Peyer's patch (tissue), 4 donors: Measurements from ENCODE around the gene CCDC174. TPM values are rescaled to one million over a fixed set of nuclear protein-coding genes. Genes with fewer than 3 reads are reported as not detected.
"Not testable (repeated sequence)": the region's sequence is repeated elsewhere in the genome, so short reads cannot be mapped to it uniquely, and the experiment has no call there.

Experiments
- DNase-seq, 3 donors: peaks; one replicate each; pipeline ENCODE4 v3.0.0-alpha.2; 2017 to 2019
- H3K27ac ChIP-seq, 4 donors: fragments of 200-600 bp; sonication (generic); one replicate each; pipeline ENCODE4 v1.5.1; 2016 to 2019
- H3K27me3 ChIP-seq, 2 donors: fragments of 200-600 bp; sonication (generic); one replicate each; pipeline ENCODE4 v1.5.1; 2019
- H3K36me3 ChIP-seq, 3 donors: fragments of 200-600 bp; sonication (generic); one replicate each; pipeline ENCODE4 v1.5.1; 2016 to 2019
- H3K4me1 ChIP-seq, 4 donors: fragments of 200-600 bp; sonication (generic); one replicate each; pipeline ENCODE4 v1.5.1; 2016 to 2019
- H3K4me3 ChIP-seq, 4 donors: fragments of 200-600 bp; sonication (generic); 1 replicate in 3 of 4; 2 replicates in 1 of 4; pipeline ENCODE4 v1.5.1; 2016 to 2019; ENCODE audit warnings: mild to moderate bottlenecking in 1 of 4
- H3K9me3 ChIP-seq, 4 donors: fragments of 200-600 bp; sonication (generic); one replicate each; pipeline ENCODE4 v1.5.1; 2016 to 2019; ENCODE audit warnings: mild to moderate bottlenecking in 1 of 4
- CTCF ChIP-seq, 6 experiments: fragments of 450-650 bp in 4 of 6; fragments of 200-600 bp in 2 of 6; sonication (generic) in 1 of 6; IDR thresholded peaks; one replicate each; pipeline ENCODE4 v1.5.1; 2017 to 2019; ENCODE audit warnings: antibody characterized with exemption in 6 of 6, mild to moderate bottlenecking in 3 of 6, moderate library complexity in 1 of 6
- POLR2A ChIP-seq, 2 donors: fragments of 450-650 bp; IDR thresholded peaks; one replicate each; pipeline ENCODE4 v1.5.1; 2017; ENCODE audit warnings: antibody characterized with exemption in 2 of 2, mild to moderate bottlenecking in 2 of 2, moderate library complexity in 2 of 2
- total RNA-seq, 4 donors: library from RNA; depleted of rRNA; stranded (reverse); fragments of >200 nt; gene quantifications; one replicate each; pipeline ENCODE4 v1.1.0, GENCODE V29; 2016

Gene CCDC174
- total RNA-seq, 4 donors from 2014 or later = 20.1 to 55.3 (median 42.0) TPM

GRCh38 chr3:14646589-14647413 lies 4.8 kb upstream of the CCDC174 start:
- H3K9me3 ChIP-seq = no peaks in the 10 kb centered on the region
- H3K27me3 ChIP-seq = no peaks in the 10 kb centered on the region
- H3K4me1 ChIP-seq = peaks cover 0 to 17% (median 0%) of the 10 kb centered on the region in 4 donors
- TF ChIP-seq CTCF (IDR thresholded peaks at IDR 0.05) (no peak), POLR2A (IDR thresholded peaks at IDR 0.05) (no peak)
- no peak overlapping the region for H3K27ac ChIP-seq
- H3K36me3 ChIP-seq = no peaks in the 10 kb centered on the region
- H3K4me3 ChIP-seq = no peak overlapping the region
- no peak for DNase-seq

- Histone ChIP-seq H3K27ac (peak overlapping the region in 1 of 4 donors; percentile 11), H3K4me1 (peaks cover 0 to 26% (median 4%) of the 10 kb centered on the region in 4 donors)
- TF ChIP-seq POLR2A (IDR thresholded peaks at IDR 0.05) (no peak), CTCF (IDR thresholded peaks at IDR 0.05) (no peak)
Measured at GRCh38 chr3:14647976-14648955, 3.3 kb upstream of the CCDC174 start.

GRCh38 chr3:14649466-14649865 lies 2.1 kb upstream of the CCDC174 start:
- H3K36me3 ChIP-seq = peaks cover 0 to 9% (median 0%) of the 10 kb centered on the region in 3 donors
- H3K27me3 ChIP-seq = no peaks in the 10 kb centered on the region
- no peak overlapping the region for H3K27ac ChIP-seq
- H3K4me1 ChIP-seq = peaks cover 0 to 37% (median 8%) of the 10 kb centered on the region in 4 donors
- no peaks in the 10 kb centered on the region for H3K9me3 ChIP-seq
- DNase-seq = no peak
- TF ChIP-seq POLR2A (IDR thresholded peaks at IDR 0.05) (no peak), CTCF (IDR thresholded peaks at IDR 0.05) (no peak)
- H3K4me3 ChIP-seq = no peak overlapping the region

More at GRCh38 chr3:14647976-14648955, 3.3 kb upstream of the CCDC174 start:
- no peak for DNase-seq
- no peaks in the 10 kb centered on the region for H3K27me3 ChIP-seq
- no peaks in the 10 kb centered on the region for H3K36me3 ChIP-seq
- H3K4me3 ChIP-seq = no peak overlapping the region
- no peaks in the 10 kb centered on the region for H3K9me3 ChIP-seq

- H3K4me3 ChIP-seq = no peak overlapping the region
- no peak overlapping the region for H3K27ac ChIP-seq
- peaks cover 0 to 37% (median 8%) of the 10 kb centered on the region in 4 donors for H3K4me1 ChIP-seq
- no peaks in the 10 kb centered on the region for H3K27me3 ChIP-seq
- peaks cover 0 to 16% (median 0%) of the 10 kb centered on the region in 3 donors for H3K36me3 ChIP-seq
- TF ChIP-seq CTCF (IDR thresholded peaks at IDR 0.05) (no peak), POLR2A (IDR thresholded peaks at IDR 0.05) (no peak)
- no peaks in the 10 kb centered on the region for H3K9me3 ChIP-seq
- no peak for DNase-seq
Measured at GRCh38 chr3:14650193-14650592, 1.4 kb upstream of the CCDC174 start.

- not testable (repeated sequence) for DNase-seq, H3K9me3 ChIP-seq, H3K27me3 ChIP-seq
- Histone ChIP-seq H3K27ac (peak overlapping the region; percentile 86 to 94 (median 92)), H3K4me1 (peaks cover 0 to 37% (median 8%) of the 10 kb centered on the region in 4 donors), H3K36me3 (peaks cover 0 to 39% (median 0%) of the 10 kb centered on the region in 3 donors), H3K4me3 (peak overlapping the region; percentile 61 to 94 (median 76))
Measured at GRCh38 chr3:14652360-14652907, 872 bp downstream of the CCDC174 start.
